ENCODE data around the gene LMOD2.

Gene LMOD2

GRCh38 chr7:123673752-123674398 is 18.2 kb downstream of the LMOD2 start:
- no peak for DNase-seq

- no peak for DNase-seq
These were observed 18.9 kb downstream of the LMOD2 start for GRCh38 chr7:123674399-123675180.

- DNase-seq, result no peak
These were observed 19.5 kb downstream of the LMOD2 start for GRCh38 chr7:123675181-123675473.

- no peak for DNase-seq
These were observed 21.5 kb downstream of the LMOD2 start for GRCh38 chr7:123677061-123677715.

GRCh38 chr7:123679614-123680013 is 23.9 kb downstream of the LMOD2 start:
- no peak for DNase-seq

GRCh38 chr7:123680580-123680979 is 24.9 kb downstream of the LMOD2 start:
- no peak for DNase-seq

- no peak for DNase-seq
These were observed 25.9 kb downstream of the LMOD2 start for GRCh38 chr7:123681561-123681960.

- DNase-seq, result peak; percentile 19
These were observed 27.0 kb downstream of the LMOD2 start for GRCh38 chr7:123682690-123683089.

GRCh38 chr7:123687161-123687560 is 31.5 kb downstream of the LMOD2 start:
- no peak for DNase-seq

- DNase-seq, result no peak
These were observed 32.1 kb downstream of the LMOD2 start for GRCh38 chr7:123687727-123688126.

GRCh38 chr7:123689250-123689649 is 33.6 kb downstream of the LMOD2 start:
- DNase-seq, result no peak

- DNase-seq, result no peak
These were observed 34.9 kb downstream of the LMOD2 start for GRCh38 chr7:123690550-123690949.

GRCh38 chr7:123692471-123692877 is 36.8 kb downstream of the LMOD2 start:
- DNase-seq, result no peak

GRCh38 chr7:123695944-123696677 is 40.4 kb downstream of the LMOD2 start:
- no peak for DNase-seq

GRCh38 chr7:123705211-123705901 is 49.7 kb downstream of the LMOD2 start:
- DNase-seq, result no peak

GRCh38 chr7:123709525-123709924 is 53.9 kb downstream of the LMOD2 start:
- no peak for DNase-seq

GRCh38 chr7:123710683-123711082 is 55.0 kb downstream of the LMOD2 start:
- no peak for DNase-seq

- DNase-seq, result no peak
These were observed 56.2 kb downstream of the LMOD2 start for GRCh38 chr7:123711832-123712293.

- DNase-seq, result no peak
These were observed 57.0 kb downstream of the LMOD2 start for GRCh38 chr7:123712619-123713018.
